HG03378 (cell line): ENCODE measurements around the gene LRRC17.
"Not testable (repeated sequence)": the region's sequence is repeated elsewhere in the genome, so short reads cannot be mapped to it uniquely, and the experiment has no call there.

ENCODE experiments used
- ATAC-seq: cut with Tn5 transposase; IDR thresholded peaks from one replicate; pipeline ENCODE4 v1.9.1; 2021; ENCODE audit warnings: mild to moderate bottlenecking, moderate library complexity; ENCODE audit not compliant: unreplicated experiment

LRRC17 gene

GRCh38 chr7:102938679-102939078 is 25.9 kb downstream of the LRRC17 start:
- ATAC-seq: no peak

GRCh38 chr7:102942181-102942866 is 29.5 kb downstream of the LRRC17 start:
- no peak for ATAC-seq

GRCh38 chr7:102942868-102943267 is 30.1 kb downstream of the LRRC17 start:
- ATAC-seq: no peak

- no peak for ATAC-seq
Measured at GRCh38 chr7:102943423-102944169, 30.8 kb downstream of the LRRC17 start.

GRCh38 chr7:102944241-102944640 is 31.4 kb downstream of the LRRC17 start:
- ATAC-seq: no peak

GRCh38 chr7:102951839-102952238 is 39.0 kb downstream of the LRRC17 start:
- ATAC-seq: no peak

- no peak for ATAC-seq
Measured at GRCh38 chr7:102953406-102953805, 40.6 kb downstream of the LRRC17 start.

GRCh38 chr7:102954359-102954758 is 41.6 kb downstream of the LRRC17 start:
- ATAC-seq: not testable (repeated sequence)

- ATAC-seq: not testable (repeated sequence)
Measured at GRCh38 chr7:102958004-102958403, 45.2 kb downstream of the LRRC17 start.

GRCh38 chr7:102961993-102962392 is 49.2 kb downstream of the LRRC17 start:
- not testable (repeated sequence) for ATAC-seq

- ATAC-seq: no peak
Measured at GRCh38 chr7:102966465-102966864, 53.7 kb downstream of the LRRC17 start.

- ATAC-seq: no peak
Measured at GRCh38 chr7:102967798-102968197, 55.0 kb downstream of the LRRC17 start.

GRCh38 chr7:102973096-102973802 is 60.4 kb downstream of the LRRC17 start:
- ATAC-seq: no peak

- no peak for ATAC-seq
Measured at GRCh38 chr7:102974366-102975236, 61.8 kb downstream of the LRRC17 start.

GRCh38 chr7:102975854-102976253 is 63.1 kb downstream of the LRRC17 start:
- ATAC-seq: no peak

GRCh38 chr7:102976493-102976892 is 63.7 kb downstream of the LRRC17 start:
- no peak for ATAC-seq

GRCh38 chr7:102977586-102977985 is 64.8 kb downstream of the LRRC17 start:
- ATAC-seq: not testable (repeated sequence)

- no peak for ATAC-seq
Measured at GRCh38 chr7:102978284-102978683, 65.5 kb downstream of the LRRC17 start.

- no peak for ATAC-seq
Measured at GRCh38 chr7:102979670-102980069, 66.9 kb downstream of the LRRC17 start.

GRCh38 chr7:102981451-102981850 is 68.7 kb downstream of the LRRC17 start:
- no peak for ATAC-seq

GRCh38 chr7:102982235-102982634 is 69.4 kb downstream of the LRRC17 start:
- no peak for ATAC-seq
